Measurements from ENCODE around the gene SYT8. TPM values are rescaled to one million over a fixed set of nuclear protein-coding genes. Genes with fewer than 3 reads are reported as not detected.
"Not testable (repeated sequence)": the region's sequence is repeated elsewhere in the genome, so short reads cannot be mapped to it uniquely, and the experiment has no call there.

Gene SYT8
- polyA plus RNA-seq, 1 experiment: not detected

GRCh38 chr11:1793081-1793480 lies 41.7 kb upstream of the SYT8 start:
- ChIA-PET CTCF (interaction anchor here (0.6 kb wide), 1 partner anchor 14 kb away, joined by 3 read pairs; no protein-coding TSS in a partner anchor), POLR2A (interaction anchor here (0.6 kb wide), 1 partner anchor 72 kb away, joined by 3 read pairs; no protein-coding TSS in a partner anchor)
- no peaks in the 10 kb centered on the region for H3K36me3 ChIP-seq (ENCODE audit: control insufficient read depth, insufficient read depth, low read length)

GRCh38 chr11:1796413-1797011 lies 38.3 kb upstream of the SYT8 start:
- ChIA-PET POLR2A (no interaction called here), CTCF (interaction anchor here (1.5 kb wide), 1 partner anchor 12 kb away, joined by 3 read pairs; no protein-coding TSS in a partner anchor)
- no peak for TF ChIP-seq CTCF (IDR thresholded peaks at IDR 0.05; ENCODE audit: insufficient read depth, low read depth, low read length)
- H3K4me3 ChIP-seq (ENCODE audit: low read depth, low read length): no peak overlapping the region
- no peak for DNase-seq (ENCODE audit: low read depth)
- no peaks in the 10 kb centered on the region for H3K36me3 ChIP-seq (ENCODE audit: control insufficient read depth, insufficient read depth, low read length)
- H3K27me3 ChIP-seq (ENCODE audit: control insufficient read depth, insufficient read depth, low read length): peaks cover 7% of the 10 kb centered on the region; the same call in 1 of the 2 replicates

More at GRCh38 chr11:1793081-1793480, 41.7 kb upstream of the SYT8 start:
- H3K4me3 ChIP-seq (ENCODE audit: low read depth, low read length): no peak overlapping the region
- peaks cover 6% of the 10 kb centered on the region; the same call in 1 of the 2 replicates for H3K27me3 ChIP-seq (ENCODE audit: control insufficient read depth, insufficient read depth, low read length)
- TF ChIP-seq CTCF (IDR thresholded peaks at IDR 0.05; ENCODE audit: insufficient read depth, low read depth, low read length): no peak
- DNase-seq (ENCODE audit: low read depth): no peak

- DNase-seq (ENCODE audit: low read depth): no peak
- no peaks in the 10 kb centered on the region for H3K36me3 ChIP-seq (ENCODE audit: control insufficient read depth, insufficient read depth, low read length)
- peaks cover 6% of the 10 kb centered on the region; the same call in 1 of the 2 replicates for H3K27me3 ChIP-seq (ENCODE audit: control insufficient read depth, insufficient read depth, low read length)
- no peak for TF ChIP-seq CTCF (IDR thresholded peaks at IDR 0.05; ENCODE audit: insufficient read depth, low read depth, low read length)
- CTCF ChIA-PET: interaction anchor here (1.5 kb wide), 1 partner anchor 11 kb away, joined by 3 read pairs; no protein-coding TSS in a partner anchor
- H3K4me3 ChIP-seq (ENCODE audit: low read depth, low read length): no peak overlapping the region
- POLR2A ChIA-PET: no interaction called here
Observed at GRCh38 chr11:1797391-1798125, 37.2 kb upstream of the SYT8 start.

- no peaks in the 10 kb centered on the region for H3K36me3 ChIP-seq (ENCODE audit: control insufficient read depth, insufficient read depth, low read length)
- POLR2A ChIA-PET: no interaction called here
- no peak for TF ChIP-seq CTCF (IDR thresholded peaks at IDR 0.05; ENCODE audit: insufficient read depth, low read depth, low read length)
- no peak for DNase-seq (ENCODE audit: low read depth)
- CTCF ChIA-PET: no interaction called here
- H3K4me3 ChIP-seq (ENCODE audit: low read depth, low read length): no peak overlapping the region
- H3K27me3 ChIP-seq (ENCODE audit: control insufficient read depth, insufficient read depth, low read length): peaks cover 2% of the 10 kb centered on the region; the same call in 1 of the 2 replicates
Observed at GRCh38 chr11:1803246-1803645, 31.5 kb upstream of the SYT8 start.

- H3K4me3 ChIP-seq (ENCODE audit: low read depth, low read length); H3K36me3 ChIP-seq (ENCODE audit: control insufficient read depth, insufficient read depth, low read length); H3K27me3 ChIP-seq (ENCODE audit: control insufficient read depth, insufficient read depth, low read length); DNase-seq (ENCODE audit: low read depth); POLR2A ChIA-PET: not testable (repeated sequence)
- CTCF ChIA-PET: interaction anchor here (1.3 kb wide), 1 partner anchor 10 kb away, joined by 3 read pairs; no protein-coding TSS in a partner anchor
Observed at GRCh38 chr11:1803835-1804519, 30.8 kb upstream of the SYT8 start.

Data from BJ (cell line).